CD8-positive, alpha-beta memory T cell (primary cell): ENCODE measurements around the gene CEP135. TPM values are rescaled to one million over a fixed set of nuclear protein-coding genes. Genes with fewer than 3 reads are reported as not detected.

Experiments used
- polyA plus RNA-seq: library from polyadenylated mRNA; unstranded; fragments of 300-500 nt; fragmentation: Illumina TruSeq; gene quantifications from one replicate; pipeline ENCODE4 v1.2.3, GENCODE V29; 2021
- total RNA-seq, 2 experiments: library from RNA; stranded (reverse); gene quantifications; one replicate each; pipeline ENCODE4 v1.2.3, GENCODE V29; 2021

CEP135 gene
- total and polyA plus RNA-seq, 3 experiments from 2014 or later, result 8.3 to 16.1 (median 15.8) TPM

Other genes starting within 250 kb of the CEP135 start
- not detected for gene EXOC1L, start 129.2 kb upstream of the CEP135 start, total RNA-seq
- gene EXOC1L, start 129.2 kb upstream of the CEP135 start, polyA plus RNA-seq, result not detected
- gene EXOC1, start 95.3 kb upstream of the CEP135 start, total RNA-seq, result 10 to 100 TPM; 23.4 to 24.6 TPM
- gene EXOC1, start 95.3 kb upstream of the CEP135 start, polyA plus RNA-seq, result 13.3 TPM